HG03571 (cell line): Measurements from ENCODE around the gene CDK14.
"Not testable (repeated sequence)": the region's sequence is repeated elsewhere in the genome, so short reads cannot be mapped to it uniquely, and the experiment has no call there.

ENCODE experiments used
- ATAC-seq: cut with Tn5 transposase; IDR thresholded peaks from one replicate; pipeline ENCODE4 v1.9.1; 2021; ENCODE audit not compliant: unreplicated experiment

CDK14 gene

GRCh38 chr7:91135703-91136430 lies 539.7 kb downstream of the CDK14 start:
- ATAC-seq = no peak

GRCh38 chr7:91137153-91137787 lies 541.1 kb downstream of the CDK14 start:
- no peak for ATAC-seq

- ATAC-seq = no peak
These were observed 541.8 kb downstream of the CDK14 start for GRCh38 chr7:91137788-91138368.

- ATAC-seq = no peak
These were observed 544.2 kb downstream of the CDK14 start for GRCh38 chr7:91140286-91140685.

GRCh38 chr7:91140982-91141381 lies 544.9 kb downstream of the CDK14 start:
- ATAC-seq = no peak

GRCh38 chr7:91142743-91143142 lies 546.6 kb downstream of the CDK14 start:
- ATAC-seq = no peak

- no peak for ATAC-seq
These were observed 553.5 kb downstream of the CDK14 start for GRCh38 chr7:91149341-91150246.

GRCh38 chr7:91151916-91152315 lies 555.8 kb downstream of the CDK14 start:
- ATAC-seq = no peak

- no peak for ATAC-seq
These were observed 560.4 kb downstream of the CDK14 start for GRCh38 chr7:91156316-91157185.

GRCh38 chr7:91157579-91158320 lies 561.6 kb downstream of the CDK14 start:
- ATAC-seq = no peak

GRCh38 chr7:91162436-91162835 lies 566.3 kb downstream of the CDK14 start:
- no peak for ATAC-seq

GRCh38 chr7:91164506-91164905 lies 568.4 kb downstream of the CDK14 start:
- ATAC-seq = no peak

GRCh38 chr7:91165006-91165845 lies 569.1 kb downstream of the CDK14 start:
- ATAC-seq = peak; percentile 87

GRCh38 chr7:91165846-91166230 lies 569.7 kb downstream of the CDK14 start:
- peak; percentile 31 for ATAC-seq

- no peak for ATAC-seq
These were observed 573.0 kb downstream of the CDK14 start for GRCh38 chr7:91168871-91169829.

- no peak for ATAC-seq
These were observed 573.7 kb downstream of the CDK14 start for GRCh38 chr7:91169830-91170191.

- ATAC-seq = not testable (repeated sequence)
These were observed 577.1 kb downstream of the CDK14 start for GRCh38 chr7:91173265-91173664.

- no peak for ATAC-seq
These were observed 584.6 kb downstream of the CDK14 start for GRCh38 chr7:91180746-91181145.
